HEK293 (cell line): Measurements from ENCODE around the gene CASZ1.
A peak's percentile ranks its signal among the peaks of the same experiment; 100 is the strongest.

Experiments used
- EGR2 ChIP-seq: fragments of 450-650 bp; formaldehyde crosslinking; IDR thresholded peaks from 2 replicates; pipeline ENCODE4 v1.5.1; 2016; ENCODE audit warnings: low read depth, missing biosample characterization, missing genetic modification characterization
- GLI2 ChIP-seq: fragments of 450-650 bp; formaldehyde crosslinking; IDR thresholded peaks from 2 replicates; pipeline ENCODE4; 2017; ENCODE audit warnings: missing biosample characterization, missing genetic modification characterization, low read depth, borderline replicate concordance
- KLF8 ChIP-seq: fragments of 450-650 bp; formaldehyde crosslinking; IDR thresholded peaks from 2 replicates; pipeline ENCODE4 v1.5.1; 2016; ENCODE audit warnings: missing biosample characterization, missing genetic modification characterization
- OVOL3 ChIP-seq: fragments of 450-650 bp; formaldehyde crosslinking; IDR thresholded peaks from 2 replicates; pipeline ENCODE4 v1.5.1; 2016; ENCODE audit warnings: missing biosample characterization, missing genetic modification characterization
- PRDM10 ChIP-seq: fragments of 450-650 bp; formaldehyde crosslinking; IDR thresholded peaks from 2 replicates; pipeline ENCODE4 v1.5.1; 2016; ENCODE audit warnings: missing biosample characterization, missing genetic modification characterization
- YY1 ChIP-seq: fragments of 450-650 bp; formaldehyde crosslinking; IDR thresholded peaks from 2 replicates; pipeline ENCODE4 v1.5.1; 2018; ENCODE audit warnings: missing biosample characterization, missing genetic modification characterization
- ZBTB1 ChIP-seq: fragments of 450-650 bp; formaldehyde crosslinking; IDR thresholded peaks from 2 replicates; pipeline ENCODE4 v1.5.1; 2016; ENCODE audit warnings: missing biosample characterization, missing genetic modification characterization
- ZBTB11 ChIP-seq: fragments of 450-650 bp; formaldehyde crosslinking; conservative IDR thresholded peaks from 2 replicates; pipeline ENCODE4 v1.5.1; 2016; ENCODE audit warnings: low read depth, missing biosample characterization, missing genetic modification characterization
- ZBTB6 ChIP-seq: fragments of 450-650 bp; formaldehyde crosslinking; IDR thresholded peaks from 2 replicates; pipeline ENCODE4 v1.5.1; 2017; ENCODE audit warnings: missing biosample characterization, missing genetic modification characterization
- ZNF133 ChIP-seq: fragments of 450-650 bp; formaldehyde crosslinking; IDR thresholded peaks from 2 replicates; pipeline ENCODE4 v1.5.1; 2016; ENCODE audit warnings: missing biosample characterization, missing genetic modification characterization
- ZNF148 ChIP-seq: fragments of 450-650 bp; formaldehyde crosslinking; IDR thresholded peaks from 2 replicates; pipeline ENCODE4 v1.5.0; 2017; ENCODE audit warnings: missing biosample characterization, missing genetic modification characterization, borderline replicate concordance
- ZNF214 ChIP-seq: fragments of 450-650 bp; formaldehyde crosslinking; IDR thresholded peaks from 2 replicates; pipeline ENCODE4 v1.5.1; 2017; ENCODE audit warnings: missing biosample characterization, mild to moderate bottlenecking, missing genetic modification characterization, borderline replicate concordance
- ZNF221 ChIP-seq: fragments of 450-650 bp; formaldehyde crosslinking; IDR thresholded peaks from 2 replicates; pipeline ENCODE4 v1.5.1; 2017; ENCODE audit warnings: missing biosample characterization, missing genetic modification characterization, borderline replicate concordance
- ZNF335 ChIP-seq: fragments of 450-650 bp; formaldehyde crosslinking; conservative IDR thresholded peaks from 2 replicates; pipeline ENCODE4 v1.5.1; 2016; ENCODE audit warnings: missing biosample characterization, missing genetic modification characterization
- ZNF37A ChIP-seq: fragments of 450-650 bp; IDR thresholded peaks from 2 replicates; pipeline ENCODE4 v1.5.1; 2018; ENCODE audit warnings: missing biosample characterization, missing genetic modification characterization
- ZNF529 ChIP-seq: fragments of 450-650 bp; formaldehyde crosslinking; IDR thresholded peaks from 2 replicates; pipeline ENCODE4 v1.5.1; 2017; ENCODE audit warnings: missing genetic modification characterization, missing biosample characterization; ENCODE audit not compliant: insufficient replicate concordance
- ZNF623 ChIP-seq: fragments of 450-650 bp; formaldehyde crosslinking; IDR thresholded peaks from 2 replicates; pipeline ENCODE4 v1.5.1; 2016; ENCODE audit warnings: missing biosample characterization, missing genetic modification characterization
- ZNF629 ChIP-seq: fragments of 450-650 bp; formaldehyde crosslinking; IDR thresholded peaks from 2 replicates; pipeline ENCODE4 v1.5.1; 2017; ENCODE audit warnings: missing biosample characterization, missing genetic modification characterization
- ZNF664 ChIP-seq: fragments of 450-650 bp; formaldehyde crosslinking; IDR thresholded peaks from 2 replicates; pipeline ENCODE4 v1.5.1; 2016; ENCODE audit warnings: missing biosample characterization, missing genetic modification characterization
- ZNF670 ChIP-seq: fragments of 450-650 bp; formaldehyde crosslinking; IDR thresholded peaks from 2 replicates; pipeline ENCODE4 v1.5.1; 2016; ENCODE audit warnings: missing biosample characterization, missing genetic modification characterization, low read depth
- ZNF677 ChIP-seq: fragments of 450-650 bp; IDR thresholded peaks from 2 replicates; pipeline ENCODE4 v1.5.0; 2018; ENCODE audit warnings: missing biosample characterization, mild to moderate bottlenecking, missing genetic modification characterization, moderate library complexity
- TF ChIP-seq, protein P1 (sequence below): fragments of 450-650 bp; formaldehyde crosslinking; IDR thresholded peaks from 2 replicates; pipeline ENCODE4 v1.5.1; 2017; ENCODE audit warnings: missing biosample characterization, missing genetic modification characterization
- TF ChIP-seq, protein P2 (sequence below): fragments of 450-650 bp; formaldehyde crosslinking; IDR thresholded peaks from 2 replicates; pipeline ENCODE4 v1.5.1; 2016; ENCODE audit warnings: missing biosample characterization, missing genetic modification characterization

The CASZ1 gene

DNA sequence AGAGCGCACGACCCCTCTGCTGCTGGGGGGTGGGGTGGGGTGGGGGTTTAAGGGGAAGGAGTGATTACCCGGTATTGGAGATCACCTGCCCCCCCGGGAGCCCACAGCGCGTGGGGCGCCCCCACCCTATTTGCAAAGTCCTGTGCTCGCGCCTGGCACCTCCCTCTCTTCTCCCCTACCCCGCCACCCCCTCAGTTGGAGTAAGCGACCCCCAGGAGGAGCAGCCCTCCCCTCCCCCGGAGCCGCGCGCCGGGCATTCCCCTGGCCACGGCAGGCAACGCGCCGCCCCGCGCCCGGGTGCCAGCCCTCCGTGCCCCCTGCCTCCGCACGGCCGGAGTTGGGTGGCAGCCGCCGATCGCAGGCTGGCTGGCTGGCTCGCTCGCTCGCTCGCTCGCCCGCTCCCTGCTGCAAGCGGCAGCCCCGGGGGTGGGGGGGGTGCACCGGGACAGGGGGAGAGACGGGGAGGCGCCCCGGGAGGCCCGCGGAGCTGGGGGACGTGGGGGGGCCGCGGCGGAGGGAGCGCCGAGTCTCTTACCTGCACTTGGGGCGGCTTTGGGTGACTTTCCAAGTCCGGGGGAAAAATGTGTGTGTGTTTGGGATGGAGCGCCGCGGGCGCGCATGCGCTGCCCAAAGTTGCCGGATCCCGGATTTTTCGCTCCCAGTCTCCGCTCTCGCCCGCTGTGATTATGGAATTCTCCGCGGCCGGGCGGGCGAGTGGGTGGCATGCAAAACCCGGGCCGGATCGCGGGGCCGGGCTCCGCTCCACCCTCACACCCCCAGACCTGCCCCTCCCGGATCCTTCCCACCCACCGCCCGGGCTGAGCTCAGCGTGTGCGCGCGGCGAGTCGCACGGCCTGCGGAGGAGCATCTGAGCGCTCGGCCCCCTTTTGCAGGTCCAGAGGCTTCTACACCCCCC is at the start of gene CASZ1 (continued):
- TF ChIP-seq ZNF221 (tag by site-specific recombination) (no peak), KLF8 (tag by site-specific recombination) (peak; percentile 98), ZNF670 (no peak), ZNF214 (tag by site-specific recombination) (no peak), ZNF623 (no peak), GLI2 (tag by site-specific recombination) (no peak; the same call in 1 of the 2 replicates), ZNF148 (tag by site-specific recombination) (no peak), PRDM10 (tag by site-specific recombination) (peak; percentile 75), ZBTB11 (tag by site-specific recombination) (peak; percentile 27), ZNF529 (tag by site-specific recombination) (no peak), OVOL3 (tag by site-specific recombination) (no peak), ZNF133 (tag by site-specific recombination) (no peak), ZBTB6 (no peak), ZNF335 (tag by site-specific recombination) (peak; percentile 32), ZNF677 (tag by site-specific recombination) (0 out of 2 replicates have a peak, but pooled peaks have one; percentile 16), ZNF37A (tag by site-specific recombination) (0 out of 2 replicates have a peak, but pooled peaks have one; percentile 29), YY1 (0 out of 2 replicates have a peak, but pooled peaks have one; percentile 53), ZBTB1 (tag by site-specific recombination) (no peak), EGR2 (tag by site-specific recombination) (peak; percentile 96), ZNF664 (no peak), ZNF629 (tag by site-specific recombination) (peak; percentile 70; the same call in 1 of the 2 replicates)
- TF ChIP-seq, protein P1, sequence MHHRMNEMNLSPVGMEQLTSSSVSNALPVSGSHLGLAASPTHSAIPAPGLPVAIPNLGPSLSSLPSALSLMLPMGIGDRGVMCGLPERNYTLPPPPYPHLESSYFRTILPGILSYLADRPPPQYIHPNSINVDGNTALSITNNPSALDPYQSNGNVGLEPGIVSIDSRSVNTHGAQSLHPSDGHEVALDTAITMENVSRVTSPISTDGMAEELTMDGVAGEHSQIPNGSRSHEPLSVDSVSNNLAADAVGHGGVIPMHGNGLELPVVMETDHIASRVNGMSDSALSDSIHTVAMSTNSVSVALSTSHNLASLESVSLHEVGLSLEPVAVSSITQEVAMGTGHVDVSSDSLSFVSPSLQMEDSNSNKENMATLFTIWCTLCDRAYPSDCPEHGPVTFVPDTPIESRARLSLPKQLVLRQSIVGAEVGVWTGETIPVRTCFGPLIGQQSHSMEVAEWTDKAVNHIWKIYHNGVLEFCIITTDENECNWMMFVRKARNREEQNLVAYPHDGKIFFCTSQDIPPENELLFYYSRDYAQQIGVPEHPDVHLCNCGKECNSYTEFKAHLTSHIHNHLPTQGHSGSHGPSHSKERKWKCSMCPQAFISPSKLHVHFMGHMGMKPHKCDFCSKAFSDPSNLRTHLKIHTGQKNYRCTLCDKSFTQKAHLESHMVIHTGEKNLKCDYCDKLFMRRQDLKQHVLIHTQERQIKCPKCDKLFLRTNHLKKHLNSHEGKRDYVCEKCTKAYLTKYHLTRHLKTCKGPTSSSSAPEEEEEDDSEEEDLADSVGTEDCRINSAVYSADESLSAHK, result peak; percentile 42; the same call in 1 of the 2 replicates
- TF ChIP-seq, protein P2, sequence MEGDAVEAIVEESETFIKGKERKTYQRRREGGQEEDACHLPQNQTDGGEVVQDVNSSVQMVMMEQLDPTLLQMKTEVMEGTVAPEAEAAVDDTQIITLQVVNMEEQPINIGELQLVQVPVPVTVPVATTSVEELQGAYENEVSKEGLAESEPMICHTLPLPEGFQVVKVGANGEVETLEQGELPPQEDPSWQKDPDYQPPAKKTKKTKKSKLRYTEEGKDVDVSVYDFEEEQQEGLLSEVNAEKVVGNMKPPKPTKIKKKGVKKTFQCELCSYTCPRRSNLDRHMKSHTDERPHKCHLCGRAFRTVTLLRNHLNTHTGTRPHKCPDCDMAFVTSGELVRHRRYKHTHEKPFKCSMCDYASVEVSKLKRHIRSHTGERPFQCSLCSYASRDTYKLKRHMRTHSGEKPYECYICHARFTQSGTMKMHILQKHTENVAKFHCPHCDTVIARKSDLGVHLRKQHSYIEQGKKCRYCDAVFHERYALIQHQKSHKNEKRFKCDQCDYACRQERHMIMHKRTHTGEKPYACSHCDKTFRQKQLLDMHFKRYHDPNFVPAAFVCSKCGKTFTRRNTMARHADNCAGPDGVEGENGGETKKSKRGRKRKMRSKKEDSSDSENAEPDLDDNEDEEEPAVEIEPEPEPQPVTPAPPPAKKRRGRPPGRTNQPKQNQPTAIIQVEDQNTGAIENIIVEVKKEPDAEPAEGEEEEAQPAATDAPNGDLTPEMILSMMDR, result no peak; the same call in 1 of the 2 replicates
